Measurements from ENCODE around the gene TEKTIP1.

TEKTIP1 gene

DNA sequence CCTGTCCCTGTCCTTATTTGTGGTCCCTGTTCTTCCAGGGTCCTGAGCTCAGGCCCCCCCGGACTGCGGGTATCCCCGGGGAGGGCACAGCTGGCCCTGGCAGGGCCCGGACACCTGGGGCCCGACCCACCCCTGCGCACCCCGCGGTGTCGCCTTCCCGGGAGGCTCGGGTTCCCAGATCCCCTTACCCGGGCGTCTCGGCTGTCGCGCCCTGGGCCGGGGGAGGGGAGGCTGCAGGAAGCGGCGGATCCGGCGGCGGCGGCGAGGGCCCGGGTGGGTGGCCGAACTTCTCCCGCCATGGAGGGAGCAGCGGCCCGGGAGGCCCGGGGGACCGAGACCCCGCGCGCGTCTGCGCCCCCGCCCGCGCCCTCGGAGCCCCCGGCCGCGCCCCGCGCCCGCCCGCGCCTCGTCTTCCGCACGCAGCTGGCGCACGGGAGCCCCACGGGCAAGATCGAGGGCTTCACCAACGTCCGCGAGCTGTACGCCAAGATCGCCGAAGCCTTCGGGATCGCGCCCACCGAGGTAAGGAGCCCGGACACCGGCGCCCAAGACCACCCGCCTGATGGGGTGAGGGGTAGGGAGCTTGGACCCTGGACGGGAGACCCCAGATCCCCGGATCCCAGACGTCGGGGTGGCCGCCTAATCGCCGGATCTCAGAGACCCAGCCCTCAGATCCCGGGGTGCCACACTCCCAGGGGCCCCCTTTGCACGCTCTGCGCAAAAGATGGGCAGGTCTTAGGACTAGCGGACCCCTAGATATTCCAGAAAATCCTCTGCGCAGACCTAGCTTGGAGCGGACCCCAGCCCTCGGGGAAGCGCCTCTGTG is 46.5 kb downstream of the TEKTIP1 start, which contains the start of gene GIPC3:
Gene GIPC3 (plus strand): TSS at position 178 of the 826 bp plus-strand sequence. CDS start 120 bp downstream, at position 298.
- DNase-seq (ENCODE audit: low spot score): no peak

DNA sequence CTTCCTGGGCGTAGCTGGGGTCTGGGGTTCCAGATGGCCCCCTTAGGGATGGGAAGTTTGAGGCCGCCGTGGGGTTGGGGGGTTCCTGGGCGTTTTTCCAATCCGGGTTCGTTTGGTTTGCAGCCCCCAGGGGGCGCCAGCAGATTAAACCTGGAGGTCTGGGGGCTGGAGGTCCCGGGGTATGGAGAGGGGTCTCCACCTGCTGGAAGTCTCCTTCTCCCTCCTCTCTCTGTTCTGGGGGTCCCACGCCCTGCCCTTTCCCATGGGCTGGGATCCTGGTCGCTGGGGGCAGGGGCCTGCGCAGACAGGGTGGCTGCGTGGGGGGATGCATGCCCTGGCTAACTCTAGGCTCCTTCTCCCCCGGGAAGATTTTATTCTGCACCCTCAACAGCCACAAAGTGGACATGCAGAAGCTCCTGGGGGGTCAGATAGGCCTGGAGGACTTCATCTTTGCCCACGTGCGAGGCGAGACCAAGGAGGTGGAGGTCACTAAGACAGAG is 47.2 kb downstream of the TEKTIP1 start:
- no peak for DNase-seq (ENCODE audit: low spot score)

DNA sequence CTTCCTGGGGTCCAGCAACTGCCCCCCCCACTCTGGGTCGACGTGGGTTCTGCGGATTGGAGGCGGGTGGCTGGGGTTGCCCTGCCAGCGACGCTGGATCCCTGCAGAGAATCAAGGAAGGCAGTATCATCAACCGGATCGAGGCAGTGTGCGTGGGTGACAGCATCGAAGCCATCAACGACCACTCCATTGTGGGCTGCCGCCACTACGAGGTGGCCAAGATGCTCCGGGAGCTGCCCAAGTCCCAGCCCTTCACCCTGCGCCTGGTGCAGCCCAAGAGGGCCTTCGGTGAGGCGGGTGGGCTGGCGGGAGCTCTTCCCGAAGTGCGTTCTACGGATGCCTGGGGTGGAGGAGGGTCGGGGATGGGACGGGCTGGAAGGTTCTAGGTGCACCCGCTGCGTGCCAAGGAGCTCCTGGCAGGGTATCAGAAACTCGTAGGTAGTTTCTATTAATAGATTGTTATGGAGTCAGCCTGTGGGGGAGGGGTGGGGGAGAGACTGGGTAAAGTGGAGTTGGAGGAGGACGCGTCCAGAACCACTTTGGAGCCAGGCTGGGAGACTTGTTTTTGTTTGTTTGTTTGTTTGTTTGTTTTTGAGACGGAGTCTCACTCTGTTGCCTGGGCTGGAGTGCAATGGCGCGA is 47.9 kb downstream of the TEKTIP1 start:
- no peak for DNase-seq (ENCODE audit: low spot score)

DNA sequence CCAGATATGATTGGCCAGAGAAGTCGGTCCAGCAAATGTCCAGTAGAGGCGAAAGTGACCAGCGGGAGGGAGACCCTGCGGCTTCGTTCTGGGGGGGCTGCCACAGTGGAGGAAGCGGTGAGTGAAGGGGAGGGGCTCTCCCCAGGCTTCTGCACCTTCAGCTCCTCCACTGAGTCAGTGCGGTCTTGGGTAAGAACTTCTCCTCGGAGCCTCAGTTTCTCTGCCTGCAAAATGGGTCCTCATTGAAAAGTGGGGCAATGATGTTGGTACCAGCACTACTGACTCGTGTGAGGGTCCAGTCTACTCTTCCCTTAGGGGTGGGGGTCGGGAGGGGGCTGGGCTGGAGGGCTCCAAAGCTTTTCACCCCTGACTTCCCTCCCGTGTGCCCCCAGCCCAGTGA is 50.5 kb downstream of the TEKTIP1 start:
- no peak for DNase-seq (ENCODE audit: low spot score)

DNA sequence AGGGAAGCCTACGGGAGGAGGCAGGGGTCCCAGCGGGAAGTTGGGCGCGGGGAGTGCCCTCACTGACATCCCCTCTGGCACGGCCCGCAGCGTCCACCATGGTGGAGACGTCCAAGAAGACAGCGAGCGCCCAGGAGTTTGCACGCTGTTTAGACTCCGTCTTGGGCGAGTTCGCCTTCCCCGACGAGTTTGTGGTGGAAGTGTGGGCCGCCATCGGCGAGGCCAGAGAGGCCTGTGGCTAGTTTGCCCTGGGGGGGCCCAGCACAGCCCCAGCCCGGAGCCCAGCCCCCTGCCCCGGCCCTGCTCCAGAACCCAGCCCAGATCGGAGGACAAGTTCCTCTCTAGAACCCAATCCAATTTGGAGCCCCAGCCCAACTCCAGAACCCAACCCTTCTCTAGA is 51.0 kb downstream of the TEKTIP1 start:
- no peak for DNase-seq (ENCODE audit: low spot score)

DNA sequence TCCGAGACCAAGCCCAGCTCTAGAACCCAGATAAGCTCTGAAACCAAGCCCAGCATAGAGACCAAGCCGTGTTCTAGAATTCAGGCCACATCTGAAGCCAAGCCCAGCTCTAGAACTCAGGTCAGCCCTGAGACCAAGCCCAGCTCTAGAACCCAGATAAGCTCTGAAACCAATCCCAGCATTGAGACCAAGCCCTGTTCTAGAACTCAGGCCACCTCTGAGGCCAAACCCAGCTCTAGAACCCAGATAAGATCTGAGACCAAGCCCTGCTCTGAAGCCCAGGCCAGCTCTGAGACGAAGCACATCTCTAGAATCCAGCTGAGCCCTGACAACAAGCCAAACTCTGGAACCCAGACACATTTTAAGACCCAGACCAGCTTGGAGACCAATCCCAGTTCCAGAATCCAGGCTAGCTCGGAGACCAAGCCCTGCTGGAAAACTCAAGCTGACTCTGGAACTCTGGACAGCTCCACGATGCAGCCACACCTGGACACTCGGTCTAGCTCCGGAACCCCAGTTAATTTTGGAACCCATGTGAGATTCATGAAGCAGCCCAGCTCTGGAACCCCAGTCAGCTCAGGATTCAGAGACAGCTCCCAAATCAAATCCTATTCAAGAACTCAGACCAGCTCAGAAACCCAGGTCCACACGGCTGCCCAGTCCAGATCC is 52.2 kb downstream of the TEKTIP1 start:
- no peak for DNase-seq (ENCODE audit: low spot score)

DNA sequence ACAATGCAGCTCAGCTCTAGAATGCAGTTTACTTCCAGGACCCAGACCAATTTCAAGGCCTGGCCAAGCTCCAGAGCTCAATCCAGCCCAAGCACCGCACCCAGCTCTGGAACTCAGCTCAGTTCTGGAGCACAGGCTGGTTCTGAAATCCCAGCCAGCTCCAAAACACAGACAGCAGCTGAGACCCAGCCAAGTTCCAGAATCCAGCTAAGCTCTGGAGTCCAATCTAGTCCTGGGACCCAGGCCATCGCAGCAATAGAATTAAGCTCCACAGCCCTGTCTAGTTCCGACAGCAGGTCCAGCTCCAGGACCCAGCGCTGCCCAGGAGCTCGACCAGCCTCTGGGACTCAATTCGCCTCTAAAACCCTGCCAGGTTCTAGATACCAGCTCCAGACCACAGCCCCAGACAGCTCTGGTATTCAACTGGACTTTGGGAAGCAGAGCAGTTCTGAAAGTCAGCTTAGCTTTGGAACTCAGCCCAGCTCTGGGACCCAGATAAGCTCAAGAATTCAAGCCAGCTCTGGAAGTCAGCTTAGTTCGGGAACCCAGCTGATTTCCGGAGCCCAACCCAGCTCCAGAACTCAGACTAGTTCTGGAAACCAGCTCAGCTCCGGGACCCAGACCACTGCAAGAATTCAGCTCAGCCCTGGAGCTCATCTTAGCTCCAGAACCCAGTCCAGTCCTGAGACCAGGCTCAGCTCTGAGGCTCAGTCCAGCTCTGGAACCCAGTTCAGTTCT is 53.1 kb downstream of the TEKTIP1 start:
- DNase-seq (ENCODE audit: low spot score): no peak

DNA sequence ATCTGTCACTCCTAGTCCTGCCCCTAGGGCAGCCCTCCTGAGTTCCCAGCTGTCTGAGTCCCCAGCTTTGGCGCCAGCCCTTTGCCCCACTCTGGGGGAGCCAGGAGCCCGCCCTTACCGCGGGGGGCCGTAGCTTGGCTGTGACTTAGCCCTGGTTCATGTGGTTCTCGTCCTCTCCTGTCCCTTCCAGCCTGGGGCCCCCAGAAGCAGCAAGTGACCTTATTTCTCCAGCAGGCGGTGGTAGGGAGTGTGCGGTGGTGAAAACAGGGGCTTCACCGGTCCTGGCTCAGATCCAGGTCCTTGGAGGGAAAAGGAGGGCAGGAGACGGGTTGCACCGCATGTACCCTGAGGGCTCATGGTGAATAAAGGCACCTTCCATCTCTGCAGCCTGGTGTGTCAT is 54.2 kb downstream of the TEKTIP1 start:
- no peak for DNase-seq (ENCODE audit: low spot score)

All from kidney tubule cell (primary cell).